CD4-positive, alpha-beta T cell treated with Interleukin-15 for 4 hours (primary cell): ENCODE results near the gene PDE2A.

Experiments
- DNase-seq: peaks from one replicate; pipeline ENCODE4 v3.0.0-alpha.2; 2020; ENCODE audit warnings: low spot score

PDE2A gene

GRCh38 chr11:72613450-72613849 lies 60.8 kb downstream of the PDE2A start:
- DNase-seq = no peak

GRCh38 chr11:72609476-72609875 lies 64.7 kb downstream of the PDE2A start:
- DNase-seq = no peak

- no peak for DNase-seq
Observed at GRCh38 chr11:72609045-72609444, 65.2 kb downstream of the PDE2A start.

- DNase-seq = no peak
Observed at GRCh38 chr11:72607496-72607895, 66.7 kb downstream of the PDE2A start.

- no peak for DNase-seq
Observed at GRCh38 chr11:72606748-72607468, 67.3 kb downstream of the PDE2A start.

- no peak for DNase-seq
Observed at GRCh38 chr11:72605973-72606747, 68.1 kb downstream of the PDE2A start.

- no peak for DNase-seq
Observed at GRCh38 chr11:72604256-72604655, 70.0 kb downstream of the PDE2A start.

- DNase-seq = no peak
Observed at GRCh38 chr11:72602250-72602904, 71.8 kb downstream of the PDE2A start.

GRCh38 chr11:72600557-72600956 lies 73.7 kb downstream of the PDE2A start:
- DNase-seq = no peak

- DNase-seq = no peak
Observed at GRCh38 chr11:72599325-72600117, 74.7 kb downstream of the PDE2A start.

- no peak for DNase-seq
Observed at GRCh38 chr11:72598906-72599305, 75.3 kb downstream of the PDE2A start.

- no peak for DNase-seq
Observed at GRCh38 chr11:72598466-72598865, 75.8 kb downstream of the PDE2A start.

GRCh38 chr11:72597721-72598120 lies 76.5 kb downstream of the PDE2A start:
- DNase-seq = no peak

- no peak for DNase-seq
Observed at GRCh38 chr11:72595292-72595684, 78.9 kb downstream of the PDE2A start.

GRCh38 chr11:72594493-72595291 lies 79.5 kb downstream of the PDE2A start:
- no peak for DNase-seq

- no peak for DNase-seq
Observed at GRCh38 chr11:72592698-72593495, 81.3 kb downstream of the PDE2A start.

- peak; percentile 10 for DNase-seq
Observed at GRCh38 chr11:72591785-72592502, 82.3 kb downstream of the PDE2A start.

- no peak for DNase-seq
Observed at GRCh38 chr11:72591023-72591422, 83.2 kb downstream of the PDE2A start.

- peak; percentile 33 for DNase-seq
Observed at GRCh38 chr11:72589802-72590761, 84.1 kb downstream of the PDE2A start.
